ENCODE data around the gene WDR7. TPM values are rescaled to one million over a fixed set of nuclear protein-coding genes. Genes with fewer than 3 reads are reported as not detected.

The WDR7 gene
- total RNA-seq, 2 experiments from 2014 or later: 16.0 to 19.0 TPM

GRCh38 chr18:56632070-56633022 lies 18.8 kb upstream of the WDR7 start:
- ChIA-PET POLR2A (no interaction called here), CTCF (interaction anchor here (0.7 kb wide), 2 partner anchors 11 to 406 kb away, joined by 3 to 4 read pairs; no protein-coding TSS in a partner anchor)
- H3K27ac Mint-ChIP-seq: no peak overlapping the region
- DNase-seq: no peak
- no peak overlapping the region for H3K4me3 Mint-ChIP-seq
- no peak for TF ChIP-seq CTCF (IDR thresholded peaks at IDR 0.05)
- intact Hi-C loops (cut with micrococcal nuclease): no loop called here
- peaks cover 65% of the 10 kb centered on the region for H3K4me1 Mint-ChIP-seq (ENCODE audit: low read depth)
- H3K36me3 Mint-ChIP-seq (ENCODE audit: low read depth): peaks cover 52% of the 10 kb centered on the region
- no peaks in the 10 kb centered on the region for H3K9me3 Mint-ChIP-seq
- ATAC-seq: no peak
- no peaks in the 10 kb centered on the region for H3K27me3 Mint-ChIP-seq

DNA sequence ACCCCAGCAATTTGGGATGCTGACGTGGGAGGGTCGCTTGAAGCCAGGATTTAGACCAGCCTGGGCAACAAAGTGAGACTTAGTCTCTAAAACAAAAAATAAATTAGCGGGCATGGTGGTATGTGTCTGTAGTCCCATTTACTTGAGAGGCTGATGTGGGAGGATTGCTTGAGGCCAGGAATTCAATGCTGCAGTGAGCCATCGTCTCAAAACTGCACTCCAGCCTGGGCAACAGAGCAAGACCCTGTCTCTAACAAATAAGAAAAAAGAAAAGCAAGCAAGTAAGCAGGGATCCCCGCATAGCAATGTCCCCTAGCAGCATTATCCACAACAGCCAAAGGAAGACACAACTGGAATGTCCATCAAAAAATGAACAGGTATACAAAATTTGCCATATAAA lies 16.2 kb upstream of the WDR7 start:
- no peak overlapping the region for H3K4me3 Mint-ChIP-seq
- DNase-seq (no peak), ATAC-seq (no peak)
- H3K4me1 Mint-ChIP-seq (ENCODE audit: low read depth): peaks cover 53% of the 10 kb centered on the region
- intact Hi-C loops (cut with micrococcal nuclease): no loop called here
- ChIA-PET CTCF (no interaction called here), POLR2A (no interaction called here)
- TF ChIP-seq CTCF (IDR thresholded peaks at IDR 0.05): no peak
- peaks cover 49% of the 10 kb centered on the region for H3K36me3 Mint-ChIP-seq (ENCODE audit: low read depth)
- no peaks in the 10 kb centered on the region for H3K9me3 Mint-ChIP-seq
- H3K27me3 Mint-ChIP-seq: no peaks in the 10 kb centered on the region
- H3K27ac Mint-ChIP-seq: peak overlapping the region; percentile 2

GRCh38 chr18:56637176-56637575 lies 14.0 kb upstream of the WDR7 start:
- ATAC-seq (no peak), DNase-seq (no peak)
- Mint-ChIP-seq H3K9me3 (no peaks in the 10 kb centered on the region), H3K4me1 (ENCODE audit: low read depth) (peaks cover 38% of the 10 kb centered on the region), H3K27me3 (no peaks in the 10 kb centered on the region), H3K36me3 (ENCODE audit: low read depth) (peaks cover 34% of the 10 kb centered on the region), H3K4me3 (peak overlapping the region; percentile 100), H3K27ac (peak overlapping the region; percentile 96)
- CTCF ChIA-PET: interaction anchor here (1.3 to 1.4 kb wide), 3 partner anchors 13 to 72 kb away, joined by 3 to 4 read pairs (median 4); partner anchors contain the start of gene WDR7
- POLR2A ChIA-PET: no interaction called here
- no peak for TF ChIP-seq CTCF (IDR thresholded peaks at IDR 0.05)
- intact Hi-C loops (cut with micrococcal nuclease): no loop called here

GRCh38 chr18:56637711-56638231 lies 13.4 kb upstream of the WDR7 start:
- intact Hi-C loops (cut with micrococcal nuclease): no loop called here
- Mint-ChIP-seq H3K27me3 (no peaks in the 10 kb centered on the region), H3K9me3 (no peaks in the 10 kb centered on the region), H3K27ac (peak overlapping the region; percentile 96), H3K36me3 (ENCODE audit: low read depth) (peaks cover 28% of the 10 kb centered on the region), H3K4me3 (peak overlapping the region; percentile 100), H3K4me1 (ENCODE audit: low read depth) (peaks cover 33% of the 10 kb centered on the region)
- ChIA-PET CTCF (interaction anchor here (0.7 to 1.4 kb wide), 4 partner anchors 10 to 71 kb away, joined by 3 to 4 read pairs (median 4); partner anchors contain the start of gene WDR7), POLR2A (interaction anchor here (0.8 to 3.2 kb wide), 2 partner anchors 12 to 21 kb away, joined by 3 to 29 read pairs; partner anchors contain the start of gene WDR7)
- no peak for TF ChIP-seq CTCF (IDR thresholded peaks at IDR 0.05)
- ATAC-seq (no peak), DNase-seq (peak; percentile 33)

Data from activated CD8-positive, alpha-beta T cell treated with anti-CD3 and anti-CD28 coated beads for 36 hours (primary cell).